HG03039 (cell line): Measurements from ENCODE around the gene ARAP3.

Source experiments
- ATAC-seq: cut with Tn5 transposase; IDR thresholded peaks from one replicate; pipeline ENCODE4 v1.9.1; 2021; ENCODE audit warnings: mild to moderate bottlenecking, moderate library complexity; ENCODE audit not compliant: unreplicated experiment

Gene ARAP3

GRCh38 chr5:141672071-141672840, 9.8 kb downstream of the ARAP3 start:
- no peak for ATAC-seq

- no peak for ATAC-seq
Observed at GRCh38 chr5:141669520-141669919, 12.5 kb downstream of the ARAP3 start.

- ATAC-seq: no peak
Observed at GRCh38 chr5:141668601-141669265, 13.3 kb downstream of the ARAP3 start.

- no peak for ATAC-seq
Observed at GRCh38 chr5:141665995-141666940, 15.8 kb downstream of the ARAP3 start.

GRCh38 chr5:141664733-141665461, 17.1 kb downstream of the ARAP3 start:
- ATAC-seq: peak; percentile 87

GRCh38 chr5:141663506-141663905, 18.5 kb downstream of the ARAP3 start:
- ATAC-seq: no peak

GRCh38 chr5:141662028-141662427, 20.0 kb downstream of the ARAP3 start:
- no peak for ATAC-seq

- ATAC-seq: peak; percentile 41
Observed at GRCh38 chr5:141657937-141658545, 24.0 kb downstream of the ARAP3 start.

GRCh38 chr5:141657404-141657803, 24.6 kb downstream of the ARAP3 start:
- ATAC-seq: no peak

GRCh38 chr5:141656396-141656795, 25.6 kb downstream of the ARAP3 start:
- ATAC-seq: no peak

GRCh38 chr5:141655020-141655419, 27.0 kb downstream of the ARAP3 start:
- no peak for ATAC-seq

GRCh38 chr5:141654298-141654697, 27.7 kb downstream of the ARAP3 start:
- ATAC-seq: no peak

GRCh38 chr5:141651728-141652105, 30.3 kb downstream of the ARAP3 start:
- ATAC-seq: no peak

GRCh38 chr5:141650851-141651727, 30.9 kb downstream of the ARAP3 start, which contains the start of gene FCHSD1:
TSS of gene FCHSD1 (minus strand) at chr5:141651418. CDS start at chr5:141651368, 50 bp downstream.
- peak; percentile 88 for ATAC-seq

- no peak for ATAC-seq
Observed at GRCh38 chr5:141649972-141650371, 32.1 kb downstream of the ARAP3 start.

GRCh38 chr5:141649056-141649688, 32.9 kb downstream of the ARAP3 start:
- no peak for ATAC-seq

- ATAC-seq: no peak
Observed at GRCh38 chr5:141647851-141648250, 34.2 kb downstream of the ARAP3 start.

- ATAC-seq: no peak
Observed at GRCh38 chr5:141647242-141647641, 34.8 kb downstream of the ARAP3 start.

GRCh38 chr5:141646026-141646425, 36.0 kb downstream of the ARAP3 start:
- ATAC-seq: no peak
